Measurements from ENCODE around the gene AK2. TPM values are rescaled to one million over a fixed set of nuclear protein-coding genes. Genes with fewer than 3 reads are reported as not detected.

The AK2 gene
- total RNA-seq: 100 to 1,000 TPM in 5 of 7 donors, 10 to 100 TPM in 2; 92.2 to 135 (median 115) TPM
- 100 to 1,000 TPM in 1 of 2 donors, 10 to 100 TPM in 1; 52.9 to 150 TPM for polyA plus RNA-seq
- long read RNA-seq, donor 1, transcript AK2-202 (7 exons, 3,586 nt): major isoform, 87 of 158 reads
- long read RNA-seq, donor 1, transcript AK2-212 (7 exons, 886 nt): minor isoform, 6 of 158 reads
- long read RNA-seq, donor 1, transcript AK2-201 (6 exons, 1,021 nt): minor isoform, 18 of 158 reads
- long read RNA-seq, donor 1, partial matches to known transcripts: 12 of 158 reads
- long read RNA-seq, donor 1, other reads (novel, unspliced or antisense): 29 of 158 reads
- long read RNA-seq, donor 2, transcript AK2-212 (7 exons, 886 nt): minor isoform, 8 of 70 reads
- long read RNA-seq, donor 2, transcript AK2-202 (7 exons, 3,586 nt): minor isoform, 15 of 70 reads
- long read RNA-seq, donor 2, transcript AK2-201 (6 exons, 1,021 nt): major isoform, 26 of 70 reads
- long read RNA-seq, donor 2, partial matches to known transcripts: 16 of 70 reads
- long read RNA-seq, donor 2, other reads (novel, unspliced or antisense): 0 of 70 reads
- long read RNA-seq, donor 3, transcript AK2-212 (7 exons, 886 nt): minor isoform, 9 of 136 reads
- long read RNA-seq, donor 3, transcript AK2-202 (7 exons, 3,586 nt): major isoform, 55 of 136 reads
- long read RNA-seq, donor 3, transcript AK2-201 (6 exons, 1,021 nt): minor isoform, 29 of 136 reads
- long read RNA-seq, donor 3, partial matches to known transcripts: 5 of 136 reads
- long read RNA-seq, donor 3, other reads (novel, unspliced or antisense): 35 of 136 reads

DNA sequence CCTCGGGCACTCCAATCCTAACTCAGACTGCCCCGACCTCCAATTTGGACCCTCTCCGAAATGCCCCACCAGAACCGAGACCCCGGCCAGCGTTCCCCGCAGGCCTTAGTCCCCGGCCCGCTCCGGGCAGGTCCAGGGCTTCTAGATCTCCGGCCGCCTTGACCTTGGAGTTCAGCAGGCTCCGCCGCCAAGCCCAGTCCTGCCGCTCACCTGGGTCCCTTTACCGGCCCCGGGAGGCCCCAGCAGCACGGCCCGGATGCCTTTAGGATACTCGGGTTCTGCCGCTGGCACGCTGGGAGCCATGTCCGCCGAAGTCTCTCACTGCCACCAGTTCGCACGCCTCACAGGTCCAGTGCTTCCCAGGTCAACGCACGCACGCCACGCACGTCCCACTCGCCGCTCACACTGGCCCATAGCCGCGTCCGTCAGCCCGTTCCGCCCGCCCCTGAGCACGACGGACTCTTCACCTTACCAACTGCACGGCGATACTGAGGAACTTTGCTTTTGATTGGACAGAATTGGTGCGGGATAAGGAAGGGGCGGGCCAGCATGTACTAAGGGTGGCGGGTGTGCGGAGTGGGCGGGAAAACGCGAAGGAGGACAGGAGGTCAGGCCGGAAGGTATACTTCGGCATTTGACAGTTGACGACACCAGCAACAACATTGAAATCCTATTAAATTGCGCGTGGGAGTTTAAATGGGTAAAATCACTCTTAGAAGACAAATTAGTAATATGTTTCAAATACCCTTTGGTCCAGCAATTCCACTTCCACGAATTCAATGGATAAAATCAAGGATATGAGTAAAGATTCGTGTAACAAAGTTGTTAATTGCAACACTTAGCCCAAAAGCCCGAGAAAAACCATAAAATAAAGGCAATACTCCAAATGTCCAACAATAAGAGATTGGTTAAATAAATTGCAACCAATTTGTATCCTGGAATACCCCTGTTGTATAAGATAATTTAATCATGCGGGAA is at the start of gene AK2:
Gene AK2, minus strand, starts transcription at position 358 of the 978 bp plus-strand sequence. Its CDS starts 55 bp downstream, at position 303.
- 3% methylated on average over 59 of the region's 59 CpGs for WGBS, 3 donors
- peak; percentile 33 for TF ChIP-seq POLR2A (IDR thresholded peaks at IDR 0.05)
- no peak for TF ChIP-seq EP300 (IDR thresholded peaks at IDR 0.05)
- H3K4me1 ChIP-seq (ENCODE audit: insufficient read depth): peaks cover 7% of the 10 kb centered on the region
- no peaks in the 10 kb centered on the region for H3K36me3 ChIP-seq
- no peaks in the 10 kb centered on the region for H3K27me3 ChIP-seq
- H3K4me3 ChIP-seq: peak within 1 kb of the TSS; percentile 71
- DNase-seq: peak; percentile 90 to 96 (median 93)
- no peaks in the 10 kb centered on the region for H3K9me3 ChIP-seq
- peak within 1 kb of the TSS in 1 of 2 donors; percentile 65 for H3K27ac ChIP-seq
- intact Hi-C loops (cut with DNase I): no loop called here

DNA sequence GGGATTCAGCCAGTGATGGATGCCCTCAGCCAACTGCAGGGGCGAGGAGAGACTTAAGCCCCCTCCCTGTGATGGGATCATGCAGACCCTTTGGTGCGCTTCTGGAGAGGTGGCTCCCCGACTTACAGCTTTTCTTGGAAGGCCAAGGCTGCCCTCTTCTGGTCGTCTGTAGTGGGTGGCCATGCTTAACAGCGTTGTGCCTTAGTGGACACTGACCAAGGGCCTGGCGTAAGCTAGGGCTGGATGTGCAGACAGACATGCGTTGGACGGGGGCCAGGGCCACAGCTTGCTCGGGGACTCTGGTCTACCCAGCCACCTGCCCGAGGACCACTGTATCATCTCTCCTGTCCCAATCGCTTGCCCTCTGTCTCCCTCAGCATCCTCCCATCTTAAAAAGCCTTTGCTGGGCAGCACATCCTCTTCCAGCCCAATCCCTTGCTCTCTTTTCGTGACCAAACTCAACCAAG is 49.7 kb upstream of the AK2 start:
- Histone ChIP-seq H3K4me3 (no peak overlapping the region), H3K27ac (no peak overlapping the region), H3K36me3 (no peaks in the 10 kb centered on the region), H3K4me1 (ENCODE audit: insufficient read depth) (peaks cover 6% of the 10 kb centered on the region), H3K27me3 (no peaks in the 10 kb centered on the region), H3K9me3 (no peaks in the 10 kb centered on the region)
- WGBS, 3 donors: 27 to 31% (median 30%) methylated on average over 11 to 12 of the region's 12 CpGs
- DNase-seq: peak; percentile 65 to 79 (median 77)
- TF ChIP-seq, protein P1, sequence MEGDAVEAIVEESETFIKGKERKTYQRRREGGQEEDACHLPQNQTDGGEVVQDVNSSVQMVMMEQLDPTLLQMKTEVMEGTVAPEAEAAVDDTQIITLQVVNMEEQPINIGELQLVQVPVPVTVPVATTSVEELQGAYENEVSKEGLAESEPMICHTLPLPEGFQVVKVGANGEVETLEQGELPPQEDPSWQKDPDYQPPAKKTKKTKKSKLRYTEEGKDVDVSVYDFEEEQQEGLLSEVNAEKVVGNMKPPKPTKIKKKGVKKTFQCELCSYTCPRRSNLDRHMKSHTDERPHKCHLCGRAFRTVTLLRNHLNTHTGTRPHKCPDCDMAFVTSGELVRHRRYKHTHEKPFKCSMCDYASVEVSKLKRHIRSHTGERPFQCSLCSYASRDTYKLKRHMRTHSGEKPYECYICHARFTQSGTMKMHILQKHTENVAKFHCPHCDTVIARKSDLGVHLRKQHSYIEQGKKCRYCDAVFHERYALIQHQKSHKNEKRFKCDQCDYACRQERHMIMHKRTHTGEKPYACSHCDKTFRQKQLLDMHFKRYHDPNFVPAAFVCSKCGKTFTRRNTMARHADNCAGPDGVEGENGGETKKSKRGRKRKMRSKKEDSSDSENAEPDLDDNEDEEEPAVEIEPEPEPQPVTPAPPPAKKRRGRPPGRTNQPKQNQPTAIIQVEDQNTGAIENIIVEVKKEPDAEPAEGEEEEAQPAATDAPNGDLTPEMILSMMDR (IDR thresholded peaks at IDR 0.05): peak; percentile 48 to 66 (median 59)
- TF ChIP-seq EP300 (IDR thresholded peaks at IDR 0.05) (no peak), POLR2A (IDR thresholded peaks at IDR 0.05) (no peak)
- intact Hi-C loops (cut with DNase I): loop anchor here in 3 of 4 donors (10.0 kb wide), 1 partner anchor 152 kb away; no protein-coding TSS in a partner anchor

DNA sequence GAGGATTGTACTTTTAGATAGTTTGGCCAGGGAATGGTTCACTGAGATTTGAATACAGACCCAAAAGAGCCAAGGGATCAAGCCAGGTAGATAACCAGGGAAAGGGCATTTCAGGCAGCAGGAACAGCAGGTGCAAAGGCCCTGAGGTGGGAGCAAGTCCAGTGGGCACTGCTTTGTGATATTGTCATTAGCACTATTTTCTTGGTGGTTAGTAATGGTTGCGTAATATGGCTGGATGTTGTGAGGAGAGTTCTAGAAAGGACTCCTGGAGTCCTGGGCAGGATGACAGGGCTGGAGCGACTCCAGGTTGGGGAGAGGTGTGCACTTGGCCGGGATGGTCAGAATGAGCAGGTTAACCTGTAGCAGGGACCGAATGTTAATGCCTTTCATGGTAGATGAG is 48.6 kb upstream of the AK2 start:
- intact Hi-C loops (cut with DNase I): loop anchor here in 3 of 4 donors (10.0 kb wide), 1 partner anchor 151 kb away; no protein-coding TSS in a partner anchor
- TF ChIP-seq POLR2A (IDR thresholded peaks at IDR 0.05): no peak
- TF ChIP-seq, protein P1 (IDR thresholded peaks at IDR 0.05): no peak
- no peak for TF ChIP-seq EP300 (IDR thresholded peaks at IDR 0.05)
- WGBS, 3 donors: 83 to 90% (median 88%) methylated on average over 4 of the region's 4 CpGs
- DNase-seq: no peak
- H3K27ac ChIP-seq: no peak overlapping the region
- H3K4me1 ChIP-seq (ENCODE audit: insufficient read depth): peaks cover 7% of the 10 kb centered on the region
- H3K9me3 ChIP-seq: no peaks in the 10 kb centered on the region
- H3K4me3 ChIP-seq: no peak overlapping the region
- no peaks in the 10 kb centered on the region for H3K36me3 ChIP-seq
- no peaks in the 10 kb centered on the region for H3K27me3 ChIP-seq

DNA sequence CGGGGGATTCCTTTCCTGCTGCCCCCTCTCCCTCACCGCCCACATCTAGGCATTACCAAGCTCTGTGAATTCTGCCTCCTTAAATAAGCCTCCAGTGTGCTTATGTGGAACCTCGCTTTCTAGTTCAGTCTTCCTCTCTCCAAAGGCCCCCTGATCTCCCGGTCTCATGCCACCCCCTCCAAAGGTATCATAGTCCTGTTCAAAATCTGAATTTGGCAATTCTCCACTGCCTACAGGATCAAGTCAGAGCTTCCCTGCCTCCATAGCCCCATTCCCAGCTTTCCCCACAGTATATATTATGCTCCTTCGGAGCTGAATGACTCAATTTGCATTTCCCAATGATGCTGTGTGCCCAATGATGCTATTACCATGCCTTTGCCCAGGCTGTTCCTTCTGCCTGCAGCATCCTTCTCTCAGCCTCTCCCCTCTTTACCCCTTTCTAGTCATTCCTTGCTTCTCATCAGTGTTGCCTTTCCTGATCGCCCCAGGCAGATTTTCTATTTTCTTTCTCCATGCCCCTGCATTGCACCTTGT is 46.0 kb upstream of the AK2 start:
- WGBS, 3 donors: 72 to 80% (median 75%) methylated on average over 6 of the region's 6 CpGs
- no peak for TF ChIP-seq EP300 (IDR thresholded peaks at IDR 0.05)
- TF ChIP-seq, protein P1 (IDR thresholded peaks at IDR 0.05): no peak
- TF ChIP-seq POLR2A (IDR thresholded peaks at IDR 0.05): no peak
- Histone ChIP-seq H3K4me3 (no peak overlapping the region), H3K4me1 (ENCODE audit: insufficient read depth) (peaks cover 10% of the 10 kb centered on the region), H3K27me3 (no peaks in the 10 kb centered on the region), H3K27ac (no peak overlapping the region), H3K9me3 (no peaks in the 10 kb centered on the region), H3K36me3 (no peaks in the 10 kb centered on the region)
- DNase-seq: no peak
- intact Hi-C loops (cut with DNase I): loop anchor here in 3 of 4 donors (5.0 to 10.0 kb wide), 2 partner anchors 148 to 205 kb away; no protein-coding TSS in a partner anchor
